GM12801 (cell line): ENCODE measurements around the gene SDHAF2.

Experiments
- TF ChIP-seq, protein P1 (sequence below): IDR thresholded peaks from one replicate; pipeline ENCODE4 v1.5.1; 2011; ENCODE audit warnings: control low read depth; ENCODE audit not compliant: insufficient read length; ENCODE audit errors: extremely low read depth

SDHAF2 gene

DNA sequence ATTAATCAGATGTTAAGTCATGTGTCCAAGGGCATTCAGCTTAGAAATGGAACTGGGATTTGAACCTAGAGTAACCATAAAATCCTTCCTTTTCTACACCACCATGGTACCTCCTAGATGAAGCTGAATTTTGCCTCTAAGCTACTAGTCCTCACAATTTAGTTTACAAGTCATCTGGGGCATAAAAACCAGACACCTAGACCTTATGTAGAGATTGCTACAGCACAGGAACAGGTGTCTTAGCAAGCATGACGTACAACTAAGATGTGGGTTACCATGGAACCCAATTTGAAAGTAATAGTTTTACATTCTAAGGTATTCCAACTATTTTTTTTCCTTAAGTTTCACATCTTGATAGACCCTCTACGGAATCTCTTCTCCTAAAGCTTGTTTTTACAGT lies 28.4 kb upstream of the SDHAF2 start:
- TF ChIP-seq, protein P1, sequence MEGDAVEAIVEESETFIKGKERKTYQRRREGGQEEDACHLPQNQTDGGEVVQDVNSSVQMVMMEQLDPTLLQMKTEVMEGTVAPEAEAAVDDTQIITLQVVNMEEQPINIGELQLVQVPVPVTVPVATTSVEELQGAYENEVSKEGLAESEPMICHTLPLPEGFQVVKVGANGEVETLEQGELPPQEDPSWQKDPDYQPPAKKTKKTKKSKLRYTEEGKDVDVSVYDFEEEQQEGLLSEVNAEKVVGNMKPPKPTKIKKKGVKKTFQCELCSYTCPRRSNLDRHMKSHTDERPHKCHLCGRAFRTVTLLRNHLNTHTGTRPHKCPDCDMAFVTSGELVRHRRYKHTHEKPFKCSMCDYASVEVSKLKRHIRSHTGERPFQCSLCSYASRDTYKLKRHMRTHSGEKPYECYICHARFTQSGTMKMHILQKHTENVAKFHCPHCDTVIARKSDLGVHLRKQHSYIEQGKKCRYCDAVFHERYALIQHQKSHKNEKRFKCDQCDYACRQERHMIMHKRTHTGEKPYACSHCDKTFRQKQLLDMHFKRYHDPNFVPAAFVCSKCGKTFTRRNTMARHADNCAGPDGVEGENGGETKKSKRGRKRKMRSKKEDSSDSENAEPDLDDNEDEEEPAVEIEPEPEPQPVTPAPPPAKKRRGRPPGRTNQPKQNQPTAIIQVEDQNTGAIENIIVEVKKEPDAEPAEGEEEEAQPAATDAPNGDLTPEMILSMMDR, result no peak

DNA sequence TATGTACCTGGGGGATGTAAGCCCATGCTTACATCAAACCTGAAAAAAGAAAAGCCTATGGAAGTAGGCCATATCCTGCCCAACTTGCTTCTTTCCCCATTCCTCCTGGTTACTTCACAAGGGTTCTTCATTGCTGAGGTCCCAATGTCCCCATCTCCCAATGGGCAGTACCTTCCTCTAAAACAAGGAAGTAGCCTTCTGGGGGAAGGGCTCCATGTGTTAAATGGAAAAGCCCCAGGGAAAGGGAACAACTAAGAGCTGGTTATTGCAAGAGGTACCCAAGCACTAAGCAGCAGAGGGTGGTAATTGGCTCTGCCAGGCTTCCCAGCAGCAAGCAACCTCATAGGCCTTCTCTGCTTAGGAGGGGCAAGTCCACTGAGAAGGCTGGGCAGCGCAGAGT lies 26.3 kb upstream of the SDHAF2 start:
- TF ChIP-seq, protein P1, result no peak

DNA sequence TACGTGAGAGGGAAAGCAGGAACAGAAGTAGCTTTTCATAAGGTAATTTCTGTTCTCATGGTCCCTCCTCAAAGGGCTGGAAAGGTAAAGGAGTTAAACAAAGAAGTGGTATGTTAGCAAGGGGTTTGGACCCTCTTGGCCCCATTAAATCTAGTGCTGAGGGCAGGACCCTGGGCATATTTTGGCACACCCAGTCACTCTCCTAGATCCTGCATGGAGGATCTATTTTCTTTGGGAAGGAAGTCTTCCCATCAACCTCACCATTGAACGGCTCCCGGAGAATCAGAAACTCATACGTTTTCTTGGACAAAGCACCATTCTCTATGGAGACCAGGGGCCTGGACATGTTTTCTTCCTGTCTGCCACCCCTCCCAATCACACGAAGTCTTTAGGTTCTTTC lies 25.8 kb upstream of the SDHAF2 start:
- TF ChIP-seq, protein P1, result no peak

DNA sequence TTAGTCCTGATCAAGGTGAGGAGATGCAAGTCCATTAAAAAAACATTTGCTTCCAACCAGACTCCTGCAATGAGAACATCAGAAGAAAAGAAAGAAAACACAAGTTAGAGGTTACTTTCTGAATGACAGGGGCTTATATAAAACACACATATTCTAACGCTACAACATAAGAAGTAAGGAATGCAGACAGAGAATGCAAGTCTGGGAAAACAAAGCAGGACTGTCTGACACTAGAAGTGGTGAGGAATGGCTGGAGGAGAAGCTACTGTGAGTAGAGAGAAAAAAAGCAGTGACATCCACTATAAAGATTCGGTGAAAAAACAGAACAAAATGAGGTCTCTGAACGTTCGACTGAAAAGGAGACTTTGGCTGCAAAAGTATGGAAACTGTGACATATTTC lies 25.3 kb upstream of the SDHAF2 start:
- TF ChIP-seq, protein P1, result no peak

GRCh38 chr11:61406067-61406466 lies 23.9 kb upstream of the SDHAF2 start:
- TF ChIP-seq, protein P1, result no peak

DNA sequence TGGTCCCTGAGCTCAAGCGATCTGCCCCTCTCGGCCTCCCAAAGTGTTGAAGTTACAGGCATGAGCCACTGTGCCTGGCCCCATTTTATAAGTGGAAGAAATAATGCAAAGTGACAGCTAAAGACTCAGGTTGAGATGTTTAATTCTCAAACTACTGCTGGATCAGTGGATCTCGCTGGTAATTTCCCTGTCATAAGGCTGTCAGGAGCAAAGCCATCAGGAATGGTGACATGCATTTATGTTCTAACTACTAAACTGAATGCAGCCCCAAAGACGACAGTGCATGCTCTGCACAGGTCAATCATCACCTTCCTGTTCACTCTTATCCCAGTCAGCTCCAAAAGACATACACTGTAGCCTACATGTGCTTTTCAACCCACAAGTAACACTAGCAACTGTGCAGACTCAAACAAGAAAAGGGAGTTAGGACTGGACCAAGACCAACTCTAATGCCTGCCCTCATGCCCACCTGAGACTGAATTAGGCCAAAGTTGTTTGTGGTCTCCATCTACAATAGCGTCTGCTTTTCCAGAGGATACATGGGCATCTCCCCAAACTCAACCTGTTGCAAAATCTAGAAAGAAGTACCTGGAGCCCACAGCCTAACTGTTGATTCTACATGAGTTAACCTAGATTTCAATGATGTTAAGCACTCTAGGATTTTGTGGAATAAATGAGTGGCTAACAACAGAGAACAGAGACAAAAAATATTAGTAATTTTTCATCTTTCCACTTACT lies 22.8 kb upstream of the SDHAF2 start:
- TF ChIP-seq, protein P1, result no peak

DNA sequence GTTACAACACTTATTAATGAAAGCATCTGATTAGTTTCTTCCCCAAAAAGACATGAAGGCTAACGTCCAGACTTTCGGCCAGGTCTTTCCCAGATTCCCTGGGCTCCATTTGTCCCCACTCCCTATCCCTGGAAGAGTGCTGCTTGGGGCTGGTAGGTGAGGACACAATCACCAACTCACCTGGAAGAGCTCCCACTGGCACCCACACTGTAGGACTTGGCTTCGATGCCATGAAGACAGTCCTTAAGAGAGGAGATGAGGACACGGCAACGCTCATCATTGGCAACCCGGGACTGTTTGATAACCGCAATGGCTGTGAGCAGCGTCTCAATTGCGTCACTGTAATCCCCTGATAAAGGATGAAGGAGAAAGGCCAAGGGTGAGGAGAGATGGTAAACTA lies 18.3 kb upstream of the SDHAF2 start:
- TF ChIP-seq, protein P1, result no peak
